ENCODE measurements around the gene ZNF587B.
"Not testable (repeated sequence)": the region's sequence is repeated elsewhere in the genome, so short reads cannot be mapped to it uniquely, and the experiment has no call there.

The ZNF587B gene

DNA sequence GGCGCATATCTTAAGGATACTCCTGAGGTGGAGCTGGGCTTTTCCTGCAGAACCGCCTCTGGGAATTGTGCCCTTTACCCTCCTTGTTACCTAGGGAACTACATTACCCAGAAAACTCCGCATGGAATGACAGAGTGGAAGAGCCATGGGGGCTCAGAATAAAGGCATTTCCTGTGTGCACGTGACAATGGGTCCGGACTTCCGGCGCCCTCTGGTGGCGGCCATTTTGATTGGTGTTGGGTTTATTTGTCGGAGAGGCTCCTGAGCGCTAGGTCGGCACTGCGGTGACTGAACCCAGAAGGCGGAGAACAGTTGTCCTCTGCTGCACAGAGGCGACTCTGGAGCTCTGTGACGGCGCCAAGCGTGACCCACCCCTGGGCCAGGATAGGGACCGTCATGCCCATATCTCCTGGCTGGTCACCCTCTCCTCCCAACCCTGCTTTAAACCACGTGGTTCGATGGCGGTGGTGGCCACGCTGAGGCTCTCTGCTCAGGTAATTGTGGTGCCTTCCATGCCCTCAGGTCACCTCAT, at the start of gene ZNF587B:
ZNF587B (plus strand) TSS at position 229 of the 532 bp plus-strand sequence; CDS start at position 459, 230 bp downstream.
- peak in 1 of 2 experiments; percentile 3 for DNase-seq (ENCODE audit: low read depth in 2 of 2)

DNA sequence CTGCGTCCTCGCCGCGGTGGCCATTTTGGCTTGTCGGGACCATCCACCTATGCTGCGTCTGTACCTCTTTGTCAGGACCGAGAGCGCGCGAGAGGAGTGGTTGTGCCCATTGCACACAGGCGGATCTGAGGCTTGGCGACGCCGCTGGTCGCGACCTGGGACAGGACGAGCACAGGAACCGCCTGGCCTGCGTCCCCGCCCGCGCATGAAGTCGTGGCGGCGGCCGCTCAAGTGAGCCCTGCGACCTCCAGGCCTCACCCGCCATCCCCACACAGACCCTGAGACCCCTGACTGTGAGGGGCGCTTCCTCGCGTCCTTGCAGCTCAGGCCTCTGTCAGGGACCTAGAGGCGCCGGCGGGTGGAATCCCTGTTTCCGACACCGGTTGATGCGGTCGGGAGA, 43.8 kb upstream of the ZNF587B start:
- no peak for DNase-seq (ENCODE audit: low read depth in 2 of 2)

DNA sequence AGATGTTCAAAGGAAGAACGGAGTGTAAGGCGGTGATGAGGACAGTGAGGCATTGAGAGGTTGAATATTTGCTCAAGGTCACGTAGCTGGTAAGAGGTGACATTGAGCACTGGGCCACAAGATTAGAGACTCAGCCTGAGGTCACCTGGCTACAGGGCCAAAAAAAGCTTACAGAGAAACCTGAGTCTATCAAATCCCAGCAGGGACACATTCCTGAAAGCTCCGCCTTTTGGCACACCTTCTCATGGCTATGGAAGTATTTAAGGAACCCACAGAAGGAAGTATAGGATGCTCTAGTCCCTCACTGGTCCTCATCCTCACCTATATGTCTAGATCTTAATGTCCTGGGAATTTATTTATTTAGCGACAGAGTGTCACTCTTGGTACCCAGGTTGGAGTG, 43.2 kb upstream of the ZNF587B start:
- DNase-seq (ENCODE audit: low read depth in 2 of 2), result no peak

DNA sequence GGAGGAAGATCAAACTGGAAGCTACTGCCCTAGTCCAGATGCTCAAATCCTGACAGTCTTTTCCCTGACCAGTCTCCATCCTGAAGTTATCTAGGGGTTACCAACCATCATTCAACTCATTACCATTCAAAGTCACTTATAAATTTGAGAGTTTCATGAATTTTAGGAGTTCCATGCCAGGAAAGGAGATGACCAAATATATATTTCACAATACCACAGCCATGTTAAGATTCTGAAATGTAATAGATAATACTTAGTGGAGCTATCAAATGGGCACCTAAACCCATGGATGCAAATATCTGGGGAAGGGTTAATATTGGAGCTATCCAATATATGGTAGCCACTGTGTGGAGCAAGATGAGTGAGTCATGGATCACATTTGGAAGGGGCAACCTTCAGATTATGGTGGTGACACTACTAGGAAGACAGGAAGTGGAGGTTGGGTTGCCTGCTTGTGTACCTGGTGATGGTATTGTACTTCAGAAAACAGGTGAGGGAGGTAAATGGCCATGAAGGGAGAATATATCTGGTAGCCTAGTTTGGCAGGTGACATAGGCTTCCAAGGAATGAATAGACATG, 41.9 kb upstream of the ZNF587B start:
- DNase-seq (ENCODE audit: low read depth in 2 of 2), result no peak

DNA sequence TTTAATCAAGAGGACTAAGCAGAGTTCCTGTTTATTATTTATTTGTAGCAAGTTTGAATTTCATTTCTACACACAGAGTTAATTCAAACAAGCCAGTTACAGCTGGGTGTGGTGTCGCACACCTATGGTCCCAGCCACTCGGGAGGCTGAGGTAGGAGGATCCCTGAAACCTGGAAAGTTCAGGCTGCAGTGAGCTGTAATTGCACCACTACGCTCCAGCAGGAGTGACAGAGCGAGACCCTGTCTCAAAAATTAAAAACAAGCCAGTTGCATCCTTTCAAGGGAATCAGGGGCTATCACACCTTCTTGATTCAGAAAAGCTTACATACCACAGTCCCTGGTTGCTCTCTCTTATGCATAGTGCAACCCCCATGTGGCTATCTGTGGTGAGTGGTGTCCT, 40.8 kb upstream of the ZNF587B start:
- no peak for DNase-seq (ENCODE audit: low read depth in 2 of 2)

DNA sequence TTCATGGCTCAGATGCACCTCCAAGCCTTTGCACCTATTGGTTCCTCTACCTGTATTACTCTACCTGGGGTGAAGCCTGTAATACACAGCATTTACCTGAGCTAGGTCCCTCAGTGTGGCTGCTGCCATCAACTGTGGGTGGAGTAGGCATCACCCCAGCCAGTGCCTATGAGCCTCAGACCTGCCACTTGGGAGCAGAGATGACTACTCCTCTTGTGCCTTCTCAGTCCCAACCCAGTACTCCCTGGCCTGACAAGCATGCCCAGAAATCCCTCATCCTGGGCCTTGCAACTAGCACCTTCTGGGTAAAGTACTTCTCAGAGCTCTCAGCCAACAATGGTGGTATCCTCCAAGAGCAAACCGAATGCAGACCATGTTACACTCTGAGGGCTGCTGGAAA, 33.5 kb upstream of the ZNF587B start:
- not testable (repeated sequence) for DNase-seq (ENCODE audit: low read depth in 2 of 2)

DNA sequence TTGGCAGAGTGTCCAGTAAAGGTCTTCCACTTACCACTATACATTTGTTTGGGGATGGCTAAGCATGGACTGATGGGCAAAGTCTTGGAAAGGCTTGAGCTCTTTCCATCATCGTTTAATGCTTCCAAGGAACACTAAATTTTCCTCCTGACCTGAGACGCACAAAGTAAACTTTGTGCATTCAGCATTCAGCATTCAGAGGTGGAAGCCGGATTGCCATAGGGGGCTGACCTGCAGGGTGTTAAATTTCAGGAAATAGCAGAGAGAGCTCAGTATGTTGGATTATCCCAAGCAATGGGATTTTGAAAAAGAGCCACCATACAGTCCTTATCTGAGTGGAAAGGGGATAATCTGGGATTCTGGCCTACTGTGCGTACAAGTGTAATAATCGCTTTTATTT, 29.4 kb upstream of the ZNF587B start:
- no peak for DNase-seq (ENCODE audit: low read depth in 2 of 2)

DNA sequence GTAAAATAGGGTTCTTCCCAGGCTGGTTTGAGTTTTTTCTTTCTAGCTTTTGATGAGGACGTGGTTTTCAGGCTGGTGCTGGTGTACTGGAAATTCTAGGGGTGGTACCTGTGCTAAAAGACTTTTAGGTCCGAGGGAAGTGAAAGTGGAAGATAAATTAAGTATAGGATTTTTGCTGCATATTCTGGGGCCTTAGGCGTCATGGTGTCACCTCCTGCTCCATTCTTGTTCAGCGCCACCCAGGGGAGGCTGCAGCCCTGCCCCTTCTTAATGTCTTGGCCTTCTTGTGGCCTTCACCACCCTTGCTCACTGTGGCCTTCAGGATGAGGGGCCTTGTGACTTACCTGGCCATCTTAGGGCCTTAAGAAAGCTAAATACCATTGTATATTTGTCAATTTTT, 27.8 kb upstream of the ZNF587B start:
- DNase-seq (ENCODE audit: low read depth in 2 of 2), result no peak

DNA sequence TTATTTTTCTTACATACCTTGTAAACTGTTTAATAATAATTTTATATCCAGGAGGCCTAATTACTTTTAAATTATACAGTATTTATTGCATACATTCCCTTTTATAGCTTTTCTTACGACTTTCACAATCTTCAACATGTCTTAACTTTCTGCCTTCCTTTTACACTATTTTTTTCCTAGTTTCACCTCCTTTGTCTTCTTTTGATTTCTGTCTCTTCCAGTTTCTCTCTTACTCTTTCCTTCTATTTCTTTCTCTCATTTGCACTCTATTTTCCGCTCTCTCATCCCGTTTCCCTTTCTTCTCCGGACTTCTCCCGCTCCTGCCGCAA, 26.9 kb upstream of the ZNF587B start:
- DNase-seq (ENCODE audit: low read depth in 2 of 2), result no peak

DNA sequence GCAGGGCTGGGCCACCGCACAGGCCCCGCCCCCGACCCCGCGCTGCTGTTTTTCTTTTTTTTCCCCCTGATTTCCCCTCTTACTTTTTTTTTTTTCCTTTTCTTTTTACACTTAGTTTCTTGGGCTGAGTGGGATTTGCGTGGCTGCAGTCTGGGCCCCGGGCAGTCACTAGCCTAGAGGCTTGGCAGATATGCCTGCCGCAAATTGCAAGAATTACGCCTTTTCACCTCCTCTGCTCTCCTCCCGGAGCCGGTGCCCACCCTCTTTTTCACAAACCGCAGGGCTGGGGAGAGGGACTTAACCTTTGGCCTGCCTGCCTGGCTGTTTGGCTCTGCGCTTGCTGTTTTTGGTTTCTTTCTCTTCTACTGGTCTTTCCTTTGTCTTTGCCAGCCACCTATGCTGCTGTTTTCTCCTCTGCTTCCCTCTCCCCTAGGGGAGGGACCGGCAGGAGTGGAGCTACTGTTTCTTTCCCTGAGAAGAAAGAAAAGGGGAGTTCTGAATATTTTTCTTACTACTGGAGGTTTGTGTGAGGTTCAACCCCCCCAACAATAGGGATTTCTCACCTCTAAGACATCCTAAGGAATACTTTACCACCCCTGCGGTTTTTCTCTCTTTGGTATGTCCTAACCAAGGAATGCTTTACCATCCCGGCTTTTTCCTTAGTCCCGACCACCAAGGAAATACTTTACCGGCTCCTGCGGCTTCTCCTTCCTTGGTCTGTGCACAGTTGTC, 26.3 kb upstream of the ZNF587B start:
- peak; percentile 95 to 96 for DNase-seq (ENCODE audit: low read depth in 2 of 2)

DNA sequence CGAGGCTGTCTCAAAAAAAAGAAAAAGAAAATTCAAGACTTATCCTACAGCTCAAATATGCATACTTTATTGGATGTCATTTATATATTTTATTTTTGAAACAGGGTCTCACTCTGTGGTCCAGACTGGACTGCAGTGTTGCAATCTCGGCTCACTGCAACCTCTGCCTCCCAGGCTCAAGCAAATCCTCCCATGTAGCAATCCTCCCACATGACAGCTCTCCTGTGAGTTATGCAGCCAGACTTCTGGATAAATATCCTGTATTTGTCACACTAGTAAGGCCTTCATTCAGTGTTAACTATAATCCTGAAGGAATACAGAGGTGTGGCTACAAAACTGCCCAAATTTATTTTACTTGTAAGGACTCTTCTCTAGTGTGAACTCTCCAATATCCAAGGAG, 22.6 kb upstream of the ZNF587B start:
- no peak for DNase-seq (ENCODE audit: low read depth in 2 of 2)

DNA sequence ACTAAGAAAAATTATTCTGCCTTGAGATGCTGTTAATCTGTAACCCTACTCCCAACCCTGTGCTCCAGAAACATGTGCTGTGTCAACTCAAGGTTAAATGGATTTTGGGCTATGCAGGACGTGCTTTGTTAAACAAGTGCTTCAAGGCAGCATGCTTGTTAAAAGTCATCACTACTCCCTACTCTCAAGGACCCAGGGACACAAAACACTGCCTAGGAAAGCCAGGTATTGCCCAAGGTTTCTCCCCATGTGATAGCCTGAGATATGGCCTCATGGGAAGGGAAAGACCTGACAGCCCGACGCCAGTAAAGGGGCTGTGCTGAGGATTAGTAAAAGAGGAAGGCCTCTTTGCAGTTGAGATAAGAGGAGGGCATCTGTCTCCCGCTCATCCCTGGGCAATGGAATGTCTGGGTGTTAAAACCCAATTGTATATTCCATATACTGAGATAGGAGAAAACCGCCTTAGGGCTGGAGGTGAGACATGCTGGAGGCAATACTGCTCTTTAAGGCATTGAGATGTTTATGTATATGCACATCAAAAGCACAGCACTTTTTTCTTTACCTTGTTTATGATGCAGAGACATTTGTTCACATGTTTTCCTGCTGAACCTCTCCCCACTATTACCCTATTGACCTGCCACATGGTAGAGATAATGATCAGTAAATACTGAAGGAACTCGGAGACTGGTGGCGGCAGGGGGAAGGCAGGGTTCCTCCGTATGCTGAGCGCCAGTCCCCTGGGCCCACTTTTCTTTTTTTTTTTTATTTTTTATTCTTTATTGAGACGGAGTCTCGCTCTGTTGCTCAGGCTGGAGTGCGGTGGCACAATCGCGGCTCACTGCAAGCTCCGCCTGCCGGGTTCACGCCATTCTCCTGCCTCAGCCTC, 19.4 kb upstream of the ZNF587B start:
- DNase-seq (ENCODE audit: low read depth in 2 of 2), result not testable (repeated sequence)

DNA sequence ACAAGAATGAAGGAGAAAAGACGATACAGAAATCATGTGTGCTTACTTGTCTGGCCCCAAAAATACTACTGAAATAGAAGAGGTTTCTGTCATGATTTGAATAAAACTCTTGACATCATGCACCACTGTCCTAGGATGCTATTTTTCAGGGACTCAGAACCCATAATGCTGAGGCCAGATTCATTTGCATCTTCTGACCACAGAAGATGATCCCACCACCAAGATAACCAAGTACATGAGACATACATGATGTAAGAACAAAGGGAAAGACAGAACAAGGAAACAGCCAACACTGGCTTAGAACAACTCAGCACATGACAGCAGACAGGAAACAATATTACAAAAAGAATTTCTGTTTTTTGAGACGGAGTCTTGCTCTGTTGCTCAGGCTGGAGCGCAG, 17.9 kb upstream of the ZNF587B start:
- DNase-seq (ENCODE audit: low read depth in 2 of 2), result no peak

DNA sequence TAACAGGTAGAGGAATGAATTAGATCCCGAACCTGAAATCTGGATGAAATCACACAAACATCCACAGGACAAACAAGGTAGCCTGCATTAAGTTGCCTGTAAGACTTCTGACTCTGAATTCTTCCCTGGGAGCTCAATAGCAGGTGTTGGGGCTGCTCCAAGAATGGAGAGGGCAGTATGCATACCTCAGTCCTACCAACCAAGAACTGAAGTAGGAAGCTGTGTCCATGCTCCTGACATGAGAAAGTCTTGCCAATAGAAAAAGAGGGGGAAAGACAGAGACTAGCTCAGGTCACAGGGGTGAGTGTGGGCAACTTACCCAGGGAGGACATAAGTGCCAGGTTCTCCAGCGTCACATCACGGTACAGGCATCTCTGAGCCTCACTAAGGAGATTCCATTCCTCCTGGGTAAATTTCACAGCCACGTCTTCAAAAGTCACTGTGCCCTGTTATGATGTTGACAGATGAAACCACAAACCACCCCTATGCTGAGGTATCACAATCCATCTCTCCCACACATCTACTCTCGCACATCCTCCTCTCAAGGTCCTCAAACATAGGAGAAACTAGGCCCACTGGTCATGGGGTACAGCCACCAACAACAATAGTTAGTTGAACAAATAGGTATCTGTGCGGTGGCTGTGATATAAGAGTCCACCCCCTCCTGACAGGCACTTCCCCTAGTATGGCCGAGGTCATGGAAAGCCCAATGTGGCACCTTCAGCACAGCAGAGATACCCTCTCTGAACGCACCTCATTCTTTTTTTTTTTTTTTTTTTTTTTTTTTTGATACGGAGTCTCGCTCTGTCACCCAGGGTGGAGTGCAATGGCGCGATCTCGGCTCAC, 16.9 kb upstream of the ZNF587B start:
- DNase-seq (ENCODE audit: low read depth in 2 of 2), result not testable (repeated sequence)

DNA sequence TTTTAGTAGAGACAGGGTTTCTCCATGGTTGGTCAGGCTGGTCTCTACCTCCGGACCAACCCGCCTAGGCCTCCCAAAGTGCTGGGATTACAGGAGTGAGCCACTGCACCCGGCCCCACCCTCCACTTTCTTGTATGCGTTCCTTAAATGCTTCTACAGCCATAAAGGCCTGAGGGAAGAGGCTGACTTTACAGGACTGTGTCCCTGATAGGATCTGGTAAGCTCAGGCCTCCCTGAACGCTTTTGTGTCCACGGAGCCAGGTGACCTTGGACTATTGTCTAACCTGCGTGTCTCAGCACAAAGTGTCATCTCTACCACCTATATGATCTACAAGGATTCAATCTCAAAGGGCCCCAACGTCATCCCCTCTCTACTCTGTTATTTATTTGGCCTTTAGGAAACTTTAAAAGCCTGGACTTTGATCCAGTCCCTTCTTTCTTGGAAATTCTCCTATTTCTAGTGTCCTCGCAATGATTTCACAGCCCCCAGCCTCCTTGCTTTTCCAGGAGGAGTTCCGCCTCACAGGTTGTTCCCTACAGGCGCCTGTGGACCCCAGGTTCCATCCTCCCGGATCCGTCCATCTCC, 16.1 kb upstream of the ZNF587B start:
- DNase-seq (ENCODE audit: low read depth in 2 of 2), result no peak

DNA sequence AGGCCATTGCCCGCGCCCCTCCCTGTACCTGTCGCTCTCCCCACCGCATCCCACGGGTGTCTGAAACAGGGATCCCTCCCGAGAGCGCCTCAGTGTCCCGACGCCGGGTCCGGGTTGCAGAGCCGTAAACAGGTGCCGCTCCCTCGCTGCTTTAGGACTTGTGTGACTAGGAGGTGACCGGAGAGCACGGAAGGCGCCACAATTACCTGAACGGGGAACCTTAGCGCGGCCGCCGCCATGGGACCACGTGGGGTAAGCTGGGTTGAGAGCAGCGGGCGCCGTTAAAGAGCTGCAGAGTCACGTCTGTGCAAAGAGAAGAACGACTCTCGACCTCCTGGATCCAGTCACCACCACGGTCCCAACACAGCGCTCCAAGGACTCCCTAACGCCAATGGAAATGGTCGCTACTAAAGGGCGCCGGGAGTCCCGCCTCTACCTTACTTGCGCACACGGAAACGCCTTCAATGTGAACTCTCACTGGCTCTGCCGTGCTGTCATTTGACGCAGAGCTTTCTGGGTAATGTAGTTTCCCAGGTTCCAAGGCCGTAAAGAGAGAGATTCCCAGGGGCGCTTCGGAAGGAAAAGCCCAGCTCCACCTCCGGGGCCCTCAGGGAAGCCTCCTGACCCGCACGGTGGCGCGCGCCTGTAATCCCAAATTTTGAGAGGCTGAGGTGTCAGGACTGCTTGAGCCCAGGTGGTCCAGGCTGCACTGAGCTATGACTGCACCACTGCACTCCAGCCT, 15.4 kb upstream of the ZNF587B start, which contains the start of gene ZNF552:
ZNF552 (minus strand) TSS at position 409 of the 742 bp plus-strand sequence; CDS start at position 239, 170 bp downstream.
- peak; percentile 70 to 72 for DNase-seq (ENCODE audit: low read depth in 2 of 2)

DNA sequence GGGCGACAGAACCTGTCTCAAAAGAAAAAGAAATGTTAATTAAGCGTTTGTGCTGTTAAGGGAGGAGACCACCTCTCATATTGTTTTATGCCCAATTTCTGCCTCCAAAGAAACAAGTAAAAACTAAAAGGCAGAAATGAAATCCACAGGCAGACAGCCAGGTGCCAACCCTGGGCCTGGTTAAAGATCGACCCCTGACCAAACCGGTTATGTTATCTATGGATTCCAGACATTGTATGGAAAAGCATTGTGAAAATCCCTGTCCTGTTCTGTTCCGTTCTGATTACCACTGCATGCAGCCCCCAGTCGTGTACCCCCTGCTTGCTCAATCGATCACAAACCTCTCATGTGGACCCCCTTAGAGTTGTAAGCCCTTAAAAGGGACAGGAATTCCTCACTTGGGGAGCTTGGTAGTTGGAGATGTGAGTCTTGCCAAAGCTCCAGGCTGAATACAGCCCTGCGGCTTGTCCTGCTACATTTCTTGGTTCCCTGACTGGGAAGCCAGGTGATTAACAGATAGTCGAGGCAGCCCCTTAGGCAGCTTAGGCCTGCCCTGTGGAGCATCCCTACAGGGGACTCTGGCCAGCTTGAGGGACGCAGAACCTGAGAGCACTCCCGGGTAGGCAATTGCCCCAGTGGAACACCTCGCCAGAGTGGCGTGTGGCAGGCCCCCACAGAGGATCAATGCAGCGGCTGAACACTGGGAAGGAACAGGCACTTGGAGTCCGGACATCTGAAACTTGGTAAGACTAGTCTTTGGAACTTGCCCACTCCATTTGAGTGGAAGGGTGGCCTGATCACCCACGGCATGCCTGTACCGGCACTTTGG, 14.6 kb upstream of the ZNF587B start:
- DNase-seq (ENCODE audit: low read depth in 2 of 2), result no peak

DNA sequence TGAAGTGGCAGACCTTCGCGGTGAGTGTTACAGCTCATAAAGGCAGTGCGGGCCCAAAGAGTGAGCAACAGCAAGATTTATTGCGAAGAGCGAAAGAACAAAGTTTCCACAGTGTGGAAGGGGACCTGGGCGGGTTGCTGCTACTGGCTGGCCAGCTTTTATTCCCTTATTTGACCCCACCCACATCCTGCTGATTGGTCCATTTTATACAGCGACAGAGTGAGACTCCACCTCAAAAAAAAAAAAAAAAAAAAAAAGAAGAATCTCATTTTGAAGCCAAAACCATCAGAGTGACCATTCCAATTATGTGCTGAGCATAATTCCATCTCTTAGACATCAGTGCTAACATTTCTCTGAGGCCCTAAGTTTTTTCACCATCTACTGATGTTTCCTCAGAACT, 13.4 kb upstream of the ZNF587B start:
- DNase-seq (ENCODE audit: low read depth in 2 of 2), result no peak

DNA sequence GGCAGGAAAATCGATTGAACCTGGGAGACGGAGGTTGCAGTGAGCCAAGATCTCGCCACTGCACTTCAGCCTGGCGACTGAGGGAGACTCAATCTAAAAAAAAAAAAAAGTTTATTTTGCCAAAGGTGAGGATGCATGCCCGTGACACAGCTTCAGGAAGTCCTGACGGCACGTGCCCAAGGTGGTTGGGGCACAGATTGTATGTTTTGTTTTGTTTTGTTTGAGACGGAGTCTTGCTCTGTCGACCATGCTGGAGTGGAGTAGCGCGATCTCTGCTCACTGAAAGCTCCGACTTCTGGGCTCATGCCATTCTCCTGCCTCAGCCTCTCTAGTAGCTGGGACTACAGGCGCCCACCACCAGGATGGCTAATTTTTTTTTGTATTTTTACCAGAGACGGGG, 12.1 kb upstream of the ZNF587B start:
- DNase-seq (ENCODE audit: low read depth in 2 of 2), result no peak

Data from fibroblast of skin of left biceps (primary cell).